Spleen (tissue), 7 donors: ENCODE measurements around the gene ZNF226.

Experiments used
- POLR2A ChIP-seq, 3 donors: fragments of 450-650 bp; IDR thresholded peaks; one replicate each; pipeline ENCODE4 v1.5.1; 2017; ENCODE audit warnings: antibody characterized with exemption in 3 of 3, mild to moderate bottlenecking in 1 of 3
- TF ChIP-seq, protein P1 (sequence below), 11 experiments: fragments of 200-600 bp in 7 of 11; fragments of 450-650 bp in 4 of 11; sonication (generic) in 4 of 11; IDR thresholded peaks in 8 of 11; conservative IDR thresholded peaks in 3 of 11; 1 replicate in 7 of 11; 2 replicates in 4 of 11; pipeline versions ENCODE4 v1.4.0 to v1.8.0; 2016 to 2021; ENCODE audit warnings: antibody characterized with exemption in 11 of 11, inconsistent platforms in 4 of 11, mild to moderate bottlenecking in 1 of 11
- donor health status: DM: no; HTN: no; CAD: no; lungs with moderate emphysema.
- donor health status: DM: no; HTN: no; CAD: no.
- donor health status: DM: no; HTN: no; CAD: no.

DNA sequence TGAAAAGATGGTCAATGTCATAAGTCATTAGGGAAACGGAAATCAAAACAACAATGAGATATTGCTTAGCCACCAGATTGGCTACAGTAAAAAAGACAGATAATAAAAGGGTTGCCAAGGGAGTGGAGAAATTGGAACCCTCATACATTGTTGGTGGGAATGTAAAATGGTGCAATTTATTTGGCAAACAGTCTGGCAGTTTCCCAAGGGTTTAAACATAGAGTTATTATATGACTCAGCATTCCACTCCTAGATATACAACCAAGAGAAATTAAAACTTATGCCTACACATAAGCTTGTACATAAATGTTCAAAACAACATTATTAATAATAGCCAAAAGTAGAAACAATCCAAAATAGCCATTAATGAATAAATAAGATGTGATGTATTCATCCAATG is 37.6 kb downstream of the ZNF226 start:
- TF ChIP-seq, protein P1, sequence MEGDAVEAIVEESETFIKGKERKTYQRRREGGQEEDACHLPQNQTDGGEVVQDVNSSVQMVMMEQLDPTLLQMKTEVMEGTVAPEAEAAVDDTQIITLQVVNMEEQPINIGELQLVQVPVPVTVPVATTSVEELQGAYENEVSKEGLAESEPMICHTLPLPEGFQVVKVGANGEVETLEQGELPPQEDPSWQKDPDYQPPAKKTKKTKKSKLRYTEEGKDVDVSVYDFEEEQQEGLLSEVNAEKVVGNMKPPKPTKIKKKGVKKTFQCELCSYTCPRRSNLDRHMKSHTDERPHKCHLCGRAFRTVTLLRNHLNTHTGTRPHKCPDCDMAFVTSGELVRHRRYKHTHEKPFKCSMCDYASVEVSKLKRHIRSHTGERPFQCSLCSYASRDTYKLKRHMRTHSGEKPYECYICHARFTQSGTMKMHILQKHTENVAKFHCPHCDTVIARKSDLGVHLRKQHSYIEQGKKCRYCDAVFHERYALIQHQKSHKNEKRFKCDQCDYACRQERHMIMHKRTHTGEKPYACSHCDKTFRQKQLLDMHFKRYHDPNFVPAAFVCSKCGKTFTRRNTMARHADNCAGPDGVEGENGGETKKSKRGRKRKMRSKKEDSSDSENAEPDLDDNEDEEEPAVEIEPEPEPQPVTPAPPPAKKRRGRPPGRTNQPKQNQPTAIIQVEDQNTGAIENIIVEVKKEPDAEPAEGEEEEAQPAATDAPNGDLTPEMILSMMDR (IDR thresholded peaks at IDR 0.05 in 8 of 11, conservative IDR thresholded peaks at IDR 0.05 in 3 of 11) = no peak
- TF ChIP-seq POLR2A (IDR thresholded peaks at IDR 0.05) = no peak
